Stimulated activated naive CD4-positive, alpha-beta T cell (primary cell): ENCODE measurements around the gene TSG101.

Experiments
- DNase-seq, 6 experiments: peaks; one replicate each; lab custom pipeline; 2025; lab: John Stamatoyannopoulos, UW

Gene TSG101, protein sequence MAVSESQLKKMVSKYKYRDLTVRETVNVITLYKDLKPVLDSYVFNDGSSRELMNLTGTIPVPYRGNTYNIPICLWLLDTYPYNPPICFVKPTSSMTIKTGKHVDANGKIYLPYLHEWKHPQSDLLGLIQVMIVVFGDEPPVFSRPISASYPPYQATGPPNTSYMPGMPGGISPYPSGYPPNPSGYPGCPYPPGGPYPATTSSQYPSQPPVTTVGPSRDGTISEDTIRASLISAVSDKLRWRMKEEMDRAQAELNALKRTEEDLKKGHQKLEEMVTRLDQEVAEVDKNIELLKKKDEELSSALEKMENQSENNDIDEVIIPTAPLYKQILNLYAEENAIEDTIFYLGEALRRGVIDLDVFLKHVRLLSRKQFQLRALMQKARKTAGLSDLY

DNA sequence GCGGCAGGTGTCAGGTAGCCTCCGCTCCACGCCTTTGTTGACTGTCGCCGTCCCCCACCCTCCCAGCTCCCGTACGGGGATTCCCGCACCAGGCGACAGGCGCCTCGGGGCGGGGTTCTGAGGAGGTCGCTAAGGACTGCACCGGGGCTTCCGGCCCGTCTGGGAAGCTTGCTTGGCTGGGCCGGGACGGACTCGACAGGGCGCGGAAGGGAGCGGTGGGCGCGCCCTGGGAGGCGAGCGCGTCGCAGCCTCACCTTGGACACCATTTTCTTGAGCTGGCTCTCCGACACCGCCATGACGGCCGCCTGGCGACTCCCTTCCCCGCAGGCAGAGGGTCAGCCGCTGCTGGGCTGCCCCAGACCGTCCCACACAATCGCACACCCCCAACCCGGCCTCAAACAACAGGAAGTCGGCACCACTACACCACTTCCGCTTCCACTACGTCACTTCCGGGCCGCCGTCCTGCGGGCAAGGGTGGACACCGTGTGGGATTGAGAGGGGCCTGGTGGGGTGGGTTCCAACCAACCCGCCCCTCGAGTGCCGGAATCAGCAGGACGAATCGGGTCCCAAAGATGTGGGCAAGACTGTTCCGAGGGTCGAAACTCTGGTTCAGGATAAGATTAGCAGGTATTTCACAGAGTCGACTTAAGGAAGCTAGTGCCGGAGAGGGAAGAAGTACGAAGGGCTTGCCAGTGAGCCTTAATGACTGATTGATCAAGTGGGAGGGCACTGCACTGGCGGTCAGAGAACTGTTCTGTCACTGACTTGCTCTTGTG is at the start of gene TSG101:
TSG101 (minus strand) TSS at position 422 of the 776 bp plus-strand sequence; CDS start at position 296, 126 bp downstream.
- DNase-seq = peak; percentile 86 to 94 (median 86)

DNA sequence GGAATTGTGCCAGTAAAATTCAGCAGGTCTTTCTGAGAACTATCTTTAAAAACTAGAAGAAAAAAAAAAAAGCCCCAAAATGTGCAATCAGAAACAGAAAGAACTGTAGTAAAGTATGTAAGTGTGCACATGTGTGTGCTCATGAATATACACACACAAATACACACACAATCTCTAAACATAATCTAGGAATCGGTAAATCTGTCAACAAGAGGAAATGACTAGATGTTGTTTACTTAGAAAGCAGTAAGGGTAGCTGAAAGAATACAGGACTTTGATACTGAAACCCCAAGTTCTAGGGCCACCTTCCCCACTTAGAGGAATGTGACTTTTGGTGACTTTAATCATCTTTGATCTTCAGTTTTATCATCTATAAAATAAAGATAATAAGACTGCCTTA is 48.6 kb upstream of the TSG101 start:
- no peak for DNase-seq

DNA sequence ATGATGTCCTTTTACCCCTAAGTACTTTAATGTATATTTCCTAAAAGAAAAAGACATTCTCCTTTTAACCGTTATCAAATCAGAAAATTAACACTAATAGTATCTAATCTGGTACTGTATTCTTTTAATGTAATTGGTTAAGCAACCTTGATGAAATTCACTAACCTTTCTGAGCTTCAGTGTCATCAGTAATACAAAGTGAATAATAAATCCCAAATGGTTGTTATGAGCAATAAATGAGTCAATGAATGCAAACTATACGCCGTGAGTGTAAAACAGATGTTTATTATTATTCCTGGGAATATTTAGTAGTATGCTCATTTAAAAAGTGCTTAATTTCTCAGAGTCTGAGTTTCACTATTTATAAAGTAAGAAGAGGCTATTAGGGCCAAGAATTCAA is 40.3 kb upstream of the TSG101 start:
- DNase-seq = no peak

DNA sequence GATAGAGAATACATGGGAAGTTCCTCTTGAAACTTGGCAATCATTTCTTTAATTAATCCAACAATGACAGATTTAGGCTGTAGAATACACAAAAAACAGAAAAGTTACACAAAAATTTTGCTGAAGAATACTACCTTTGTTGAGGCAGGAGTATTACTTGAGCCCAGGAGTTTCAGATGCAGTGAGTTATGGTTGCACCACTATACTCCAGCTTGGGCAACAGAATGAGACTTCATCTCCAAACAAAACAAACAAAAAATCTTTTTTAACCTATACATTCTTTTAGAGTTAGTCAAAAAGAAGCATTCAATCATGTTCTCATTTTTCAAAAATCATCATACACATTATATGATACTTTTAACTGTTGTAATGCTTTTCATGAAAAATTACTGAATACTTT is 39.7 kb upstream of the TSG101 start:
- no peak for DNase-seq

DNA sequence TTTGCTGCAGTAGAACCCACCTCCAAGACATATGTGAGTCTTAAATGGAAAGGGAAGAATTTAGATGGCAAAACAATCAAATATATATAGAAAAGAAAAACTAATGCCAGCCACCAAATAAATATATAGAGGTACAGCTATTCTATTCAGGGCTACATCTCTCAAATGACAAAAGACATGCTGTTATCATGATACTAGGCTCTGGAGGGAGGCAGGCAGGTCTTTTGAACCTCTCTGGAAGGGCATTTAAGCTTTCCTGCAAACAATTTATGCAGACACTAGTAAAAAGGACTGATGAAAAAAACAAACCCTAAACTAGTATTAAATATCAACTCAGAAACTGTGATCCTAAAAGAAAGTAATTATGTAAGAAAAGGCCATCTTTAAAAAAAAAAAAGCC is 37.4 kb upstream of the TSG101 start:
- DNase-seq = no peak

DNA sequence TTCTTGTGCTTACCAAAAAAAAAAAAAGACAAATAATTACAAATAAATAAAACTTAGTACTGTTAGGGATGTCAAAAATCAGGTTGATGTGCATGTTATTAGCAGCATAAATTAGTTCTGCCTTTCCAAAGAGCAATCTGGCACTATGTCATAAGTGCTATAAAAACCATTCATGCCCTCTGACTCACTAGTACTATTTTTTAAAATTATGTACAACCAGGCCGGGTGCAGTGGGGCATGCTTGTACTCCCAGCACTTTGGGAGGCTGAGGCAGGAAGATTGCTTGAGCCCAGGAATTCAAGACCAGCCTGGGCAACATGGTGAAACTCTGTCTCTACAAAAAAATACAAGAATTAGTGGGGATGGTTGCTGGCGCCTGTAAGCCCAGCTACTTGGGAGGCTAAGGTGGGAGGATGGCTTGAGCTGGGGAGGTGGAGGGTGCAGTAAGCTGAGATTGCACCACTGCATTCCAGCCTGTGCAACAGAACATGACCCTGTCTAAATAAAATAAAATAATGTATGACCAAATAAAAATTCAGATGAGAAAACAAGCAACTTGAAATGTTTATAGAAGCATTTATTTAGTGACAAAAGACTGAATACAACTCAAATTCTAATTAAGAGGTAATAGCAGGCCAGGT is 36.5 kb upstream of the TSG101 start:
- DNase-seq = no peak

DNA sequence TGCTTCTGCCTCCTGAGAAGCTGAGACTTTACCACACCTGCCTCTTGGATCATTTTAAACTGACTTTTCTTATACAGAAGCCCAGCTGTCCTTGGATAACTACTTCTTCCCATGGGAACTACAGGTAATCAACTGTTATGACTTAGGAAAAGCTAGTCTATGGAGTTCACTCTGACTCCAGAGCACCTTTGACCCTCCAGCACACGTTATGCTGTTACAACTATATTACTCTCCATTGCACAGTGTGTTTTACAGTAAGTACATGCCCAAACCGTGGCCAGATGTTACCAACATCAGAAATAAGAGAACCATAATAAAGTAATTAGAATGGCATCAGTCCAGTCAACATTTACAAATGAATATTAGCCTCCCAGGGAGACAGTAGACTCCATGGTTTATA is 21.3 kb upstream of the TSG101 start:
- DNase-seq = no peak

DNA sequence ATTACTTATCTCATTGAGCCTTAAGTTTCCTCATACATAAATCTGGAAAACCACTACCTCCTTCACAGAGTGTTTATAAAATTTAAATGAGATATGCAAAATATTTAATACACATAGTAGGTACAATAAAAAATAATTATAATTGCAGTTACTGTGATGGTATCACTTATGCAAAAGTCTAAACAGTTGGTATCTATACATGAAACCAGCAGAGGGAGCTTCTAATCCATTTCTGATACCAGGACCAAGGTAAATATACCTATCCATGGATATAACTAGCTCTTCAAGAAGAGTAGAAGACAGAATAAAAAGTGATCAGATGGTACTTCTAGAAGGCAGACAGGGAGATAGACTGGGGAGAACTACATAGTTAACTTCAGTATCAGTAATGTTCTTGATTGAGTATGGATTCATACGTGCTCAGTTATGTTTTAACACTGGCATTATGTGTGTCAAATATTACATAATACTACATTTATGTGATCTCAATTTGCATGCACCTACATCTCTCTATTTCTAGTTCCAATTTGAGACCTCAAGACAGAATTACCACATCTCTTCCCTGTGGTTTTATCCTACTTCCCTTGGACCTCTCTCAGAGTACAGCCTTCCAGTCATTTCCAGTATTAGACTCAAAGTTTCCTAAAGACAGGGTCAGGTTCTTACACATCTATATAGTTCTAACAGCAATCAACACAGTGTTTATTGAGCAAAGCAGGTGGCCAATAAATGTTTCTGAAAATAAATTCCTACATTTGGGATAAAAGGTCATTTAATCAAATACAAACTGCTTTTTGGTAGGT is 13.7 kb upstream of the TSG101 start:
- peak in 3 of 6 experiments; percentile 7 to 54 (median 51) for DNase-seq

DNA sequence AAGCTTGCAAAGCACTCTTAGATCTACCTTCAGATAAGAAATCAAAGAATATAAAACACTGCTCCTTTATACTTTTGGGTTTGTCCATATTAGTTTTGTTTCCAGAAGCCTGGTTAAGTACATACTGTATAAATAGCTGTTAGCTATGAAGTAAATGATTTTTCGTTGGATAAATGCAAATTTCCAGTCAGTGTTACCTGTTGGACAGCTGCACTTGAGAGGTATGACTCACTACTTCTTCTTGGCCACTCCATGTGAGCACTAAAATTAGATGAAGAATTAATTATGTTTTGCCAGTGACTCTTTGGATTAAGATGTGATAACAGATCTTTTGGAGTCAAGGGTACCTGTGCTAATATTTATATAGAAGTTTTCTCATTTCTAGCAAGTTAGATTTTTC is 9.5 kb upstream of the TSG101 start:
- DNase-seq = no peak

DNA sequence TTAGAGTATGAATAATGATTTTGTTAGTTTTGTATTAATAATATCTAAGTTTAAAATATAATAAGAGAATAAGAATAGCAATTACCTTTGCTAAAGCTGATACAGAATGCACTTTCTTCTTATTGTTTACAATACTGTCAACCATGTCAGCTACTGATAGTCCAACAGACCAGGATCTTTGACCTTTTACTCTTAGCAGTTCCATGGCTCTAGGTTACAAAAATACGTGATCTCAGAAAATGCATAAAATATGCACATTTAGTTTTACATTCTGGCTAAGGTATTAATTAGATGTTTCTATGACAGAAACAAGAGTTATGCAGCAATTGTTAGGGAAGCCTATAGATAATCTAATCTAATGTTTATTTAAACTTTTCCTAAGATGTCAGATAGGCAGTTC is 7.5 kb upstream of the TSG101 start:
- no peak for DNase-seq

DNA sequence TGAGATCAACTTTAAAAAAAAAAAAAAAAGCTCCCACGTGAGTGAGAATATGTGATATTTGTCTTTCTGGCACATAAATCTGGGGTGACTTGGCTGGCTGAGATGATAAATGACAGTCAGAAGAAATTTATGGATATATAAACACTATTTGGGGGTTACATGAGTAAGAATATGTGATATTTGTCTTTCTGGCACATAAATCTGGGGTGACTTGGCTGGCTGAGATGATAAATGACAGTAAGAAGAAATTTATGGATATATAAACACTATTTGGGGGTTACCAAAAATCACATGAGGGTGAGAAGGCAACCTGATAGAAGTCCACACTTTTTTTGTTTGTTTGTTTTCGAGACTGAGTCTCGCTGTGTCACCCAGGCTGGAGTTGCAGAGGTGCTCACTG is 6.6 kb upstream of the TSG101 start:
- DNase-seq = no peak

DNA sequence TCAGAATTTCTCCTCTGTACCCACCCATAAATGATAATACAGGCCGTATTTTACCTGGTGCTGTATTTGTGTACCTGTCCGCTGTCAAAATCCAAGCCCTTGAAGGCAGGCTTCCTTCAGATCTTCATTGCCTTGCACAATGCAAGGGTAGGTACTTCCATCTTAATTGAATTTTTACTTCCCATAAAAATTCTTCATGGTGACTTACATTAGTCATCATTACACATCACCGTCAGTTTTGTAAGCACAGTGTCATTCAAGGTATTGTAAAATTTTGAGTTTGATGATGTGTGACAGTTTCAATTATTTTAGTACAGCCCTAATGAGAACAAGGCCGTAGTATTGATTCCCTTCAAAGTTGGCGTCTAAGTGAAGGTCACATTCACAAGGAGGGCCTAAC is 770 bp upstream of the TSG101 start:
- peak in 2 of 6 experiments; percentile 15 to 41 for DNase-seq

DNA sequence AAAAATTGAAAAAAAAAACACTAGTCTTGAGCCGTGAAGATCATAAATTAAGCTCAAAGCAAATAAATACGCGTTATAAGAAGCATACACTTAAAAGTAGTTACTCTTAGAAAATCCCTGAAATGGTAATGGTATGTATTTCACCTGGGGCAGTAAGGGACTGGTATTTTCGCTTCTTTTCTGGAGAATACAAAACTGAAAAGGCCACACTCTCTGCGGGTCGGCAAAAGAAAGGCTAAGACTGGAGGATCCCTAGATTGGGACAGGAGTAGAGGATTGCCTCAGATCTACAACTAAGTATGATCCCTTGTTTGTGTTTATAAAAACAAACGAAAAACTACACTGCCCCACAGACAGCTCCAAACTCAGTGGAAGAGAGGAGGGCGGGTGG is 617 bp downstream of the TSG101 start:
- no peak for DNase-seq

DNA sequence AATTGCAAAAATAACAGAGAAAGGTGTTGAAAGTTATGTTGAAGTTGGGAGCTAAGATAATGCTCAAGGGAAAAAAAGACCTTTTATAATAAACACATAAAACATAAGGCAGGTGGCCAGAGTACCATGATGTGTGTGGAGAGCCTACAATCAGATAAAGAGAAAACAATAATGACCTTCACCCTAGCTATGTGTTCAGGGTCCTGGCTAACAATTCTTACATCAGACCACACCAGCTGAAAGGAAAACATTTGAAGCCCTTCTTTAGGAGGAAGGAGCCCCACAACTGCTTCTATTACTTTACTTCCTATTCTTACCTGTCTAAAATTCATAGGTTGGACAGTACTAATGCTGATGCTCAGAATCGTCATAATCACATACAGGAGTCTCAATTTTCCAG is 2.5 kb downstream of the TSG101 start:
- DNase-seq = no peak

DNA sequence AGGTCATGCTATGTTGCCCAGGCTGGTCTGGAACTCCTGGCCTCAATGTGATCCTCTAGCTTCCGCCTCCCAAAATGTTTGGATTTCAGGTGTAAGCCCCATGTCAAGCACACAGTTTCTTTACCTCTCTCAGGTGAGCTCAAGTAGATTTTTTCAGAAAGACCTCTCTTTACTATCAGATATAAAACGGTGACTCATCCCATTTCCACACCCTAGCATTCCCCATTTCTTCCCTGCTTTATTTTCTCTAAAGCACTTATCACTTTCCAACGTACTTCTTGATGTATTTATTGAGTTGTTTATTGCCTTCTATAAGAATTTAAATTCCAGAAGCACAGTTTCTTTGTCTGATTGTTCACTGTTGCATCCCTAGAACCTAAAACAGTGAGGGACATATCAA is 3.7 kb downstream of the TSG101 start:
- no peak for DNase-seq

DNA sequence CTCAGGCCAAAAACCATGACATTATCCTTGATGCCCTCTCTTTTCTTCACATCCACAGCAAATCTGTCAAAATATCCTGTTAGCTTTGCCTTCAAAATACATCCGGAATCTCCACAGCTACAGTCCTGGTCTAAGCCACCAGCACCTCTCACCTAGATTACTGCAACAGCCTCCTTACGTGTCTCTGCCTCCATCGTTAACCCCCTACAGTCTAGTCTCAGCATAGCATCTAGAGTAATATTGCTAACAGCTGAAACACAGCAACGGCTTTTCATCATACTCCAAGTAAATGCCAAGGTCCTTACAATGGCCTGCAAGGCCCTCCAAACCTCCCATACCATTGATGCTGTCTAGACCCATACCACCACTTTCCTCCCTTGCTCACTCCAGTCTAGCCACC is 4.4 kb downstream of the TSG101 start:
- no peak for DNase-seq

DNA sequence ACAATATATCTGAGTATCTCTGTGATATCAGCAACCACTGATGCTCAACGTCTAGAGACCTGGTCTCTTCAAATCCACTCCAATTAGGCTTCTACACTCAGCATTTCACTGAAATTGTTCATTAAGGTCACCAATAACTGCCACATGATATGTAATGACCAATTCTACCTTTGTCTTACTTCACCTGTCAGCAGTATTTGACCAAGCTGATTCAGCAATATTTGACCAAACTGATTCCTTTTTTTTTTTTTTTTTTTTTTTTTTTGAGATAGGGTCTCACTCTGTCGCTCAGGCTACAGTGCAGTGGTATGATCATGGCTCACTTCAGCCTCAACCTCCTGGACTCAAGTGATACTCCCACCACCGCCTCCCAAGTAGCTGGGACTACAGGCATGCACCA is 5.6 kb downstream of the TSG101 start:
- no peak for DNase-seq

DNA sequence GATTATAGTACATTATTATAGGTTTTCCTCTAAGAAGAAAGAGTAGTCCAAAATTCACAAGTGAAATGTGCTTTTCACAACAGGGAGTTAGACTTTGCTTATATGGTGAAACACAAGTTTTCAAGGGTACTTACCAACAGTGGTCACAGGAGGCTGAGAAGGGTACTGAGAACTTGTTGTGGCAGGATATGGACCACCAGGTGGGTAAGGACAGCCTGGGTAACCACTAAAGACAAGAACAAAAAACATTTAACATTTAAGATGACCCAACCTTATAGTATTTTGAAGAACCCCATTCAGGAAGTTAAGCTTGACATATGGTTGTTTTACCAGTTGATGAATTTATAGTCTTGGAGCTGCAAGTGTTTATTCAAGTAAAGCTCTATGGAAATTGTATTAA is 24.4 kb downstream of the TSG101 start:
- no peak for DNase-seq

DNA sequence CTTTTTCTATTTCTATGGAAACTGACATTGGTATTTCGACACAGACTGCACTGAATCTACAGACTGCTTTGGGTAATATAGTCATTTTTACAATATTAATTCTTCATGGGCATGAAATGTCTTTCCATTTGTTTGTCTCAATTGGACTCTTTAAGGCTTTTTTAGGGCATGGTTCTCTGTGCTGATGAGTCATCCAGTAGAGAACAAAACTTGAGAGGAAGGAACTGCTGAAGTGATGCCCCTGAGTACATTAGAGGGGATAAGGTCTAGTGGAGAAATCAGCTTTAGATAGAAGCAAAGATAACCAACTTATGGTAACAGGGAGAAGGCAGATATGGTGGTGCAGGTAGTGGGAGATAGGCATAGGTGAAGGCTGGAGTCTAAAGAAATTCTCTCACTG is 25.1 kb downstream of the TSG101 start:
- DNase-seq = no peak

DNA sequence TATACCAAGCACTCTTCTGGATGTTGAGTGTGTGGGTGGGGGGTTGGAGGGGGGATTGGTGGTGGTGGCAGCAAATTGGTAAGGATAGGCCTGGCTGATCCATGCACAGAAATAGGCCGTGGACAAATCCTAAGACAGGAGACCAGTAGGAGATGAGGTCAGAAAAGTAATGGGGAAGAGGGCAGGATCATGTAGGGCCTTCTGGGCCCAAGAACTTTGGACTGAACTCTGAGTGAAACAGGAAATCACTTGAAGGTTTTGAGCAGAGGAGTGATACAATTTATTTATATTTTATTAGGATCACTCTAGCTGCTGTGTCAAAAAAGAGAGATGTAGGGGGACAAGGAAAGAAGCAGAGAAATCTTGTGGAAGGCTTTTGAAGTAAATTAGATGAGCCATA is 28.7 kb downstream of the TSG101 start:
- DNase-seq = no peak

DNA sequence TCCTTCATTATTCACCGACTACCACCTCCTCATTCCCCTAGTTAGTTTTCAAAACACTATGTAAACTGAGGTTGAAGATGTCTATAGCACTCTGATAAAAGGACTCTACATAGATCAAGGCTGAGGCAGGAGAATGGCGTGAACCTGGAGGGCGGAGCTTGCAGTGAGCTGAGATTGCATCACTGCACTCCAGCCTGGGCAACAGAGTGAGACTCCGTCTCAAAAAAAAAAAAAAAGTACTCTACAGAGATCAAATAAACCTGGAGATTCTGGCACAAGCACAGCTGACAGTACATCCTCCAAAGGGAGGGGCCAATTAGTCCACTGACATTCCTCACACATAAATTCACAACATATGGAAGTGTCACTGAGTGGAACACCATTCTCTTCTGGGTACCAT is 31.0 kb downstream of the TSG101 start:
- no peak for DNase-seq

DNA sequence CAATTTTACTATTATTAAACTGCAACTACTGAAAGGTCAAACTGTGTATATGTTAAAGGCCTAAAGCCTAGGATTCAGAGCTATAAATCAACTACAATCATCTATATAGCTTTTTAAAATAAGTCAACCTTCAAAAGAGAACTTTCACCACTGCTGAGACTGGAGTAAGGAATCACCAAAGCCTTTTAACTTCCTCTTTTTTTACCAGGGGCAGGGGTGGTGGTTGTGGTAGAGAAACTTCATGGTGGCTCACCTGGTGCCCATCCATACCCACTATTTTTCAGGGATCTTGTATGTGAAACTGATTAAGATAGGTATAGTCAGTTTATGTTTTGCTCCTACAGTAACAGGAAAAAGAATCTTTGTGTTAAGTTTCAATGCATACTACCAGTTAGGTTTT is 31.5 kb downstream of the TSG101 start:
- no peak for DNase-seq
